HL-60/S4 treated with phorbol 12-myristate 13-acetate at 8.2 ng/mL for 4 days and 3 days (cell line): ENCODE results near the gene INSM1.
"Not testable (repeated sequence)": the region's sequence is repeated elsewhere in the genome, so short reads cannot be mapped to it uniquely, and the experiment has no call there.

ENCODE experiments used
- in situ Hi-C: fragments of 300-500 bp; cut with MboI; formaldehyde crosslinking; loops from 2 replicates; pipeline ENCODE4 v1.15.0; 2022; ENCODE audit warnings: low sequenced_read_pairs

Gene INSM1, protein sequence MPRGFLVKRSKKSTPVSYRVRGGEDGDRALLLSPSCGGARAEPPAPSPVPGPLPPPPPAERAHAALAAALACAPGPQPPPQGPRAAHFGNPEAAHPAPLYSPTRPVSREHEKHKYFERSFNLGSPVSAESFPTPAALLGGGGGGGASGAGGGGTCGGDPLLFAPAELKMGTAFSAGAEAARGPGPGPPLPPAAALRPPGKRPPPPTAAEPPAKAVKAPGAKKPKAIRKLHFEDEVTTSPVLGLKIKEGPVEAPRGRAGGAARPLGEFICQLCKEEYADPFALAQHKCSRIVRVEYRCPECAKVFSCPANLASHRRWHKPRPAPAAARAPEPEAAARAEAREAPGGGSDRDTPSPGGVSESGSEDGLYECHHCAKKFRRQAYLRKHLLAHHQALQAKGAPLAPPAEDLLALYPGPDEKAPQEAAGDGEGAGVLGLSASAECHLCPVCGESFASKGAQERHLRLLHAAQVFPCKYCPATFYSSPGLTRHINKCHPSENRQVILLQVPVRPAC

DNA sequence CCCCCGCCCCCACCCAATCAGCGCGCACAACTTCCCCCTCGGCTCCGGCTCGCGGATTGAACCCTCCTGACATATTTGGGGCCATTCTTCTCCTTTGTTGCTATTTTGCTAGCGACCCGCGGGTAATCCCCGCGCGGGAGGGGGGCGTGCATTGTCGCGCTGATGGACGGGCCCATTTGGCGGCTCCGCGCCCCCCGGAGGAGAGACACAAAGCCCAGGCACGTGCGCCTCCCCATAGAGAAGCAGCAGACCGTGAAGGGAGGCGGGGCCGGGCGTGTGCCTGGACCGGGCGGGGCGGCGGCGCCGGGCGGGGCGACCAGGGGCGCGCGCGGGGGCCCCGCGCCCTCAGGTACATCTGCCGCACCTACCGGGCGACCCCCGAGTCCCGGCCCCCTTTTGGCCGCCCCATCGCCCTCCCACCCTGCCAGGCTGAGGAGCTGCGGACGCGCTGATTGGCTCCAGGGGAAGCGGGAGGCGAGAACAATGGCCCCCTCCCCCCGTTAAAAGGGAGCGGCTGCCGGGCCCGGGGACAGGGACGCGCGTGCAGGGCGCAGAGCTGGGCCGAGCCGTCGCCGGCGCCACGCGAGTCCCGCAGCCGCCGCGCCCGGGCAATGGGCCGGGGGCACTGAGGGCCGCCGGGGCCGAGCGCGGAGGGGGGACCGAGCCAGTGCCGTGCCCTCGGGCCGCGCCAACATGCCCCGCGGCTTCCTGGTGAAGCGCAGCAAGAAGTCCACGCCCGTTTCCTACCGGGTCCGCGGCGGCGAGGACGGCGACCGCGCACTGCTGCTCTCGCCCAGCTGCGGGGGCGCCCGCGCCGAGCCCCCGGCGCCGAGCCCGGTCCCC, at the start of gene INSM1:
TSS of gene INSM1 (plus strand) at position 530 of the 843 bp plus-strand sequence. CDS start at position 694, 164 bp downstream.
- in situ Hi-C loops: no loop called here

DNA sequence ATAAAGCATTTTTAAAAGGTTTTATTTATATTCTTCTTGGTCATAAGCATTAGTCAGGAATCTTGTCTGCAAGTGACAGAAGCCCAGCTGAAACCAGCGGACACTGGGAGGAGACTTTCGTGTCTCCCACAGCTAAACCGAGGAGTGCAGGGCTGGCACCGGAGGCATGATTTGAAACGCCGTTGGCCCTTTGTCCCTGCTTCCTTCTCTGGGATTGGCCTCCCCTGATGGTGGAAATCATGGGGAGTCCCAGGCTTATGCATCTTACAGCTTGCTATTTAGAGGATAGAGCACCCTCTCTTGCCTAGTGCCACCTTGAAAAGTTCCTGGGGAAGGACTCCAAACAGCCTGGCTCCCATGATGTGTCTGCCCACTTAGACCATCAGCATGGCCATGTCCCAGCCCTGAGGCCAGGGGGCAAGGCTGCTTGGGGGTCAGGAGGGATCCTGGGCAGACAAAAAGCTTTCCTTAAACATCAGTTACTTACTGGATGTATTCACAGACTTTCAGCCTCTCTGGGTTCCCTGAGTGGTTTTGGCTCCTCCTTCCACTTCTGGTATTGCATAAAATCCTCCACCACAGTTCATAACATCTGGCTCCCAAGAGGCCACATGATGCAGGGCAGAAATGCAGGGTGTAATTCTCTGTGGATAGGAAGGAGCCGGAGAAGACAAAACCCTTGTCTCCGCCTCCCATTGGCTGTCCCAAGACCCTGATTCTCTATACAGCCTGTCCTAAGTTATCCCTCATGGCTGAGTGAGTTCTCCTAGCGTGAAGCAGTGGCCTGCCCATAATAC, 49.3 kb upstream of the INSM1 start:
- in situ Hi-C loops: no loop called here

DNA sequence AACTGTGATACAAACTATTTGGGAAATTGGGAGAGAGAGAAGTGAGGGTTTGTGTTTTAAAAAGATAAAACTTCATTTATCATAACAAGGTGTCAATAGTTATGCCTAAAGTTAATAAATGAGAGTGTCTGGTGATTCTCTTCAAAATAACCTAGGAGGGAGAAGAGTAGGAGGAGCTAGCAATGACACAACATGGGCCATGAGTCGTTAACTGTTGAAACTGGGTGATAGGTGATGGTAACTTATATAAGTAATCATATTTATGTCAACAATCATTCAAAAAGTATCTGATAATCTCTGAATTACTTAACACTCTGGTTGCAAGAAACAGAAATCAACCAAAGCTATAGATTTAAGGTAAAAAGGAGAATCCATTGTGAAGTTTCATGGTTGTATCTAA, 46.8 kb upstream of the INSM1 start:
- in situ Hi-C loops: no loop called here

DNA sequence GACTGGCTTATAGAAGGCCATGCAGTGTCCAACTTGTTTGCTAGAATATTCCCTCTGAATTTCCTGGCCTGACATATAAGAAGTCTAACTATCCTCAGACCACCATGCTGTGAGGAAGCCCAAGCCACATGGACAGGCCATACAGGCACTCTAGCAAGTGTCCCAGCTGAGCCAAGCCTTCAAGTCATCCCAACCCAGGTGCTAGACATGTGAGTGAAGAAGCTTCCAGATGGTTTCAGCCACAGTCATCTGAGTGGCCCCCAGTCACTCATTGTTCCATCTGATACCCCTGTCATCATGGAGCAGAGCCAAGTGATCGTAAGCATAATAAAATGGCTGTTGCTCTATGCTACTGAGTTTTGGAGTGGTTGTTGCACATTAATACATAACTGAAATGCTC, 46.0 kb upstream of the INSM1 start:
- in situ Hi-C loops: no loop called here

DNA sequence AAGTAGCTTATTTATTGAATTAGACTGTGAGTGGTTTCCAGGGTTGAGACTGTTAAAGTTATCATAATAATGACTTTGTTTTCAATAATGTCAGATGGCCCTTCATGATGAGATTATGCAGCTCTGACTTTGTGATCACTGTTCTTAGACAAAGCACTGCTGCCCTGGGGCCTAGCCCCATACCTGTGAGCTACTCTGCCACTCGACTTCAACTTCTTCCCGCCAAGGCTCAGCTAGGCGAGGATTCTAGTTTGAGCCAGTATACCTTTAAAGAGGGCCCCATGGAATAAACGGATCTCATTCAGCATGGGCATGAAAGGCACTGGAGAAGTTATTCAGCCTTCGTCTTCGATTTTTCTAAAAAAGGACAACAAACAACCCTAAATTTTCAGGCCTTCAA, 45.0 kb upstream of the INSM1 start:
- in situ Hi-C loops: no loop called here

DNA sequence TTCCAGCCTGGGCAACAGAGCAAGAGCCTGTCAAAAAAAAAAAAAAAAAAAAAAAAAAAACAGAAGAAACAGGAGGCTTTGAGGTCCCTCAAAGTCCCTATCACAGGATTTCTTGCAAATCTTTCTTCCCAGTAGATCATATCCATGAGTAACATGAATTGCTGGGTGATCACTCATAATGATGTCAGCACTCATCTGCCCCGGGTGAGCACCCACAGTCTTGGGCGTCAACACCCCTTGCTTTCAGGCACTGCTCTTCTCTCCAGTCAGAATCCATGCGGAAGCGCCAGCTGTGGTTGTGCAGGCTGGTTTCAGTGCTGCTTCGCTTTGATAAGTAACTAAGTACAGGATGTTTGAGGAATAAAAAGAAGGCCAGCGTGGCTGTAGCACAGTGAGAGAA, 40.2 kb upstream of the INSM1 start:
- in situ Hi-C loops: no loop called here

DNA sequence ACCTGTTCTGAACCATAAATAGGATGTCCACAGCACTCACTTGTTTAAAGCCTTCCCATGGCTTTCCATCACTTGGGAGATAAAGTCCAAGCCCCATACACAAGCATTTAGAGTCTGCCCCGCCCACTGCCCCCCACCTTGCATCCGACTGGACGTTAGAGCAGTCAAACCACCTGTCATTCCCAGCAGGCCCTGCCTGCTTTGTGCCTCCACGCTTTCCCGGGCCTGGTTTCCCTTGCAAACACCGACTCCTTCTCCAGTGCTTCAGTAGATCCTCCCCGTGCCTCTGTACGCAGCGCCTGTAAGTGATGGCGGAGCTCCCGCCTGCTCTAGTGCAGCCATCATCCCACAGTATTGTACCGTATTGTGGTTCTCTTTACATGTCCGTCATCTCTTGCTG, 38.3 kb upstream of the INSM1 start:
- in situ Hi-C loops: no loop called here

DNA sequence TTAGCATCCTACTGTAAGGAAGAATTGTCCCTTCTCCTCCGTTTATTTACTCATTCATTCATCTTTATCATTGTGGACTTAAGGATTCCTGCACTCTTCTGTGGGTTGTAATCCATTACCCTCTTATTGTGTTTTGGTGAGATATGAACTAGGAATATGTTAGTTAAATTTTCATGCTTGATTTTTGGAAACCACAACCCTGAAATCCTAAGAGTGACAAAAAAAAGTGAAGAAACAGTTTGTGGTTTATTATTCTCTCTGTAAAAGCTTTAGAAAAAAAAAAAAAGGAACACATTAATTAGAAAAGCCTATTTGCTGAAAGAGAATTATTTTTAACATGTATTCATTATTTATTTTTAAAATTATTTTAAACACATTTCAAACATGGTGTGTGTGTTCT, 36.7 kb upstream of the INSM1 start:
- in situ Hi-C loops: no loop called here

DNA sequence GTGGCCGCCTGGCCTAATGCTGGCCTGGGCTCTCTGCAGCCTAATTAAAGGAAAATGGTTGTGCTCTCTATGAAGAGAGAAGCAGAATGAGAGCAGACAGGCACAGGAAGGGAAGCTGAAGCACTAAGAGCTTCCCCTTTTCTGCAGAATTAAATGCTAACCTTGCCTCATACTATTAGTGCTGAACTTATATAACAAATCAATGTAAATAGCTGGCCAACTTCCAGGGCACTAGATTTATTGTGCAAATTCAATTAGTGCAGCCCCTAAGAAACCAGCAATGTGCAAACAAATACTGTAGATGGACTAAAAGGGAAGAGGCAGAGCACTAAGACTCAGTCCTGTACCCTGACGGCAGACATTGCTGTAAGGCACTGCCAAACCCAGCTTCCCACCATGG, 36.1 kb upstream of the INSM1 start:
- in situ Hi-C loops: no loop called here

DNA sequence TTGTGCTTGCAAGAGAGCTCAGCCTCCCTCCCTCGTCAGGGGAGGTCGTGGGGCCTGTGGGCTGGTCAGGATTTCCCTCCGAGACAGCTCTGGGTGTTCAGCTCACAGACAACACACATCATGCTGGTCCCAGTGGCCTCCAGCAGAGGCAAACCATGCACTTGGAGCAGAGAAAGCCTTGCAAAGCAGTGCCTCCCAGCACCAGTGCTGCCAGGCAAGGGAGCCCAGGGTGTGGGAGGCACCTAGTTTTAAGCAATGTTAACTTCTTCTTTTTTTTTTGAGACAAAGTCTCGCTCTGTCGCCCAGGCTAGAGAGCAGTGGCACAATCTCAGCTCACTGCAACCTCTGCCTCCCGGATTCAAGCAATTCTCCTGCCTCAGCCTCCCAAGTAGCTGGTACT, 34.0 kb upstream of the INSM1 start:
- in situ Hi-C loops: no loop called here

DNA sequence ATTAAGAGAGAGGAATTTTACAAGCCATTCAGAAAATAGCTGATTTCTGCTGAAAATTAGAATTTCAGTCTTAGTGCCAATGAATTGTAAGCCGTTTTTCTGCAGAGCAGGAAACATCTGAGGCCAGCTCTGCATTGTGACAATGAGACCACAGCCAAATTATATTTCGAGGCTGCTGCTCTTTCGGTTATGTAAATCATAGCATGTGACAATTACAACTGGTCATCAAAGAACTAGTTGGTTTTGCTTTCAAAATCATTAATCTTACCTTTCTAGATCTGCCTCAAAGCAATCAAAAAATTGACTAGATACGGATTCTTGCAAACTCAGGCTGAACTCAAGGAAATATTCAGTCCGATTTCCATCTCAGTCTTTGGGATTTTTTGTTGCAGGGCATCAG, 33.4 kb upstream of the INSM1 start:
- in situ Hi-C loops: no loop called here

DNA sequence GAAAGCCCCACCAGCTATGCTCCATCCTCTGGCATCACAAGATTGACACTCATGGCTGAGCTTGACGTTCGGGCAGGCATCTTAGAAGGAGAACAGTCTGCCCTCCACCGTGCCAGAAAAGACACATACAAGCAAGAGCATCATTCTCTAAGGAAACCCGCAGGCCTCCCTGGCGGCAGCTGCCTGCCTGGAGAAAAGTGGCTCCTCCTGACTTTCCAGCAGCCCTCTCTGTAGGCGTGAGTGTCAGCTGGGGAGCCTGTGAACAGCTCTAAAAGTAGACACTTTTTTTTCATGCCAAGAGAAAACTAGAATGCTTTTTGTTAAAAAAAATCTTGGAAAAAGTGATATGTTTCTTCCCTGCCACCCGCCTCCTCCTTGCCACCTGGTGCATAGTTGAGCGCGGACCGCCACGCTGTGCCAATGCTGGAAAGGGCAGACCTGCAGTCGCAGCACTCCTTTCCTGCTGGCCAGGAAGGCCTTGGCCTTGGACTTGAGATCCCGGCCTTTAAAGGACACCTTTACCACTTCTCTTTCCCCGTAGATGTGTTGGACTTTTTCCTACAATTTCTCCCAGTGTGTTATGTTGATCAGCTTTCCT, 29.7 kb upstream of the INSM1 start:
- in situ Hi-C loops: no loop called here

DNA sequence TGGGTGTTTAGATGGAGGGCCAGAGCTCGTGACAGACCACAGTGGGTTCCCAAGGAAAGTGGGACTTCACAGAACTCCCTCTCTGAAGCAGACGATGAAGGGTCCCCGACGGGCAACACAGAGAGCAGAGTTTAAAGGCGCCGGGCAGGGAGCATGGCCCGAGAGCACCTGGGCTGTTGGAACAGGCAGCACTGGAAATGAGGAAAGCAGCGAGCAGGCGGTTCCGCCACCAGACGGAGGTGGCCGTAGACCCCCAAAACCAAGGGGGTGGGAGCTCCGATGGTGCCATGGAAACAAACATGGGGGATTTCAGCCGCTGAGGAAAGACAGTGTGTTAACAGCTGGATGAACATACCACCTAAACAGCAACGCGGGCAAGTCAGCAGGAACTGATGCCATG, 27.5 kb upstream of the INSM1 start:
- in situ Hi-C loops: no loop called here

DNA sequence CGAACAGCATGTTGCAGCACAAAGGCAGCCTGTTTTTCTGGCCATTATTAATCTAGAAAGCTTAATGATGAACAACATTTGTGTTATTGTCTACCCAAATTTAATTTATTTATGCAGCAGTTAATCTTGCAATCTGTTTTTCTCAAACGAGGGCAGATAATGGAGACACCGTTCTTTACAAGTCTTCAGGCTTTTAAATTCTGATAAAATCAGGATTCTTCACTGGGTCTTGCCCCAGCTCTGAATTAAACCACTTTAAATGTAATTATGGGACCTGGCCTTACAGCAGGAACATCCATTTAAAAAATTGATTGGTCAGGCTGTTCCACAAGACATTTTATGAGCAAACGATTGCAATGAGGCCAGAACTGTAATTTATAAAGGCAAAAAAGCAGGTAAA, 26.5 kb upstream of the INSM1 start:
- in situ Hi-C loops: no loop called here

DNA sequence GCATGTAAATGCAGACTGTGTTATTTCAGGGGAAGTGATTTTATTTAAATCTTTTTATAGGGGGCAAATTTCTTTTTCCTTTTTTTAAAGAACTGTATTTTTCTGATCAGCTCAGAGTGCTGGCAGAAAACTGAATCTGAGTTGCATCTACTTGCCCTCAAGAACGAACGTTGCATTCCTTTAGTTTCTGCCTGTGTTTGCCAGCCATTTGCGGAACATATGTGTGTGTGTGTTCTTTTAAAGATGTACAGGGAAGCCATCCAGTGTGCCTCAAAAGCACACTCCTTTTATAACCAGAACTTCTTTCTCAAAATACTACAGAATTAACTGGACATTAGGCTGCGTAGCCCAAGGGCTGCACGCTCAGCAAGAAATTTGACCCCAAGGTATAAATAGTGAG, 25.8 kb upstream of the INSM1 start:
- in situ Hi-C loops: no loop called here

DNA sequence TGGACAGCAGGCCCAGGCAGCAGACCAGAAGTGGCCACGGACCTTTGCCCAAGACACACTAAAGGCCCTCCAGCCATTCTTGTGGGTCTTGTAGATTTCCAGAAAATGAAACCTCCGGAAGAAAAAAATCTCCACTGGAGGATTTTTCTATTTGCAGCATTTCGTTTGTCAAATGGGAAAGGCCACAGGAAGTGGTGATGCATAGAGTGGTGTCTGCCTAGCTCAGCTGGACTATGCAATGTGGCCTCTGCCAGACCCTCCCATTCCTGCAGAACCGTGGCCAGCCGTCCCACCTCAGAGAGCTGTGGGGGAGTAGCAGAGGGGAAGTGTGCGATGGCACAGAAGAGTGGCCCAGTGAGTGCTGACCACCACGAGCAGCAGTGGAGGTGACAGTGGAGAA, 24.0 kb upstream of the INSM1 start:
- in situ Hi-C loops: no loop called here

DNA sequence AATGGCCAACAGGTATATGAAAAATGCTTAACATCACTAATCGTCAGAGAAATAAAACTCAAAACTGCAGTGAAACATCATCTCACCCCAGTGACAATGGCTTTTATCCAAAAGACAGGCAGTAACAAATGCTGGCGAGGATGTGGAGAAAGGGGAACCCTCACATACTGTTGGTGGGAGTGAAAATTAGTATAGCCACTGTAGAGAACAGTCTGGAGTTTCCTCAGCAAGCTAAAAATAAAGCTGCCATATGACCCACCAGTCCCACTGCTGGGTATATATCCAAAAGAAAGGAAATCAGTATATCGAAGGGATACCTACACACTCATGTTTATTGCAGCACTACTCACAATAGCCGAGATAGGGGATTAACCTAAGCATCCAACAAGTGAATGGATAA, 23.4 kb upstream of the INSM1 start:
- in situ Hi-C loops: no loop called here

DNA sequence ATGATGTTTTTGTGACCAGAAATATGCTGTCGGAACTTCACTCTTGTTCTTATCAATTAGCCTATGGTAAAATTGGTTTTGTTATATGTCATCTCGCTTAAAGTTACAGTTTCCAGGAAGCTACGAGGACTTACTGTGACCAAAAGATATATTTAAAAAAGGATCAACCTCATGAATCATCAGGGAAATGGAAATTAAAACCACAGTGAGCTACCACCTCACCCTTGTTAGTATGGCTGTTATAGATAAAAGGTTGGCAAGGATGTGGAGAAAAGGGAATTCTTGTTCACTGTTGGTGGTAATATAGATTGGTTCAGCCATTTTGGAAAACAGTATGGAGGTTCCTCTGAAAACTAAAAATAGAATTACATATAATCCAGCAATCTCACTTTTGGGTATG, 14.3 kb upstream of the INSM1 start:
- in situ Hi-C loops: no loop called here

DNA sequence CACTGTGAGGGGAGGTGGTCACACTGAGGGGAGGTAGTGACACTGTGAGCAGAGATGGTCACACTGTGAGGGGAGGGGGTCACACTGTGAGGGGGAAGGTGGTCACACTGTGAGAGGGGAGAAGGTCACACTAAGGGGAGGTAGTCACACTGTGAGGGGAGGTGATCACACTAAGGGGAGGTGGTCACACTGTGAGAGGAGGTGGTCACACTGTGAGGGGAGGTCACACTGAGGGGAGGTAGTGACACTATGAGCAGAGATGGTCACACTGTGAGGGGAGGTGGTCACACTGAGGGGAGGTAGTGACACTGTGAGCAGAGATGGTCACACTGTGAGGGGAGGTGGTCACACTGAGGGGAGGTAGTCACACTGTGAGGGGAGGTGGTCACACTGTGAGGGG, 12.4 kb upstream of the INSM1 start:
- in situ Hi-C loops: not testable (repeated sequence)

DNA sequence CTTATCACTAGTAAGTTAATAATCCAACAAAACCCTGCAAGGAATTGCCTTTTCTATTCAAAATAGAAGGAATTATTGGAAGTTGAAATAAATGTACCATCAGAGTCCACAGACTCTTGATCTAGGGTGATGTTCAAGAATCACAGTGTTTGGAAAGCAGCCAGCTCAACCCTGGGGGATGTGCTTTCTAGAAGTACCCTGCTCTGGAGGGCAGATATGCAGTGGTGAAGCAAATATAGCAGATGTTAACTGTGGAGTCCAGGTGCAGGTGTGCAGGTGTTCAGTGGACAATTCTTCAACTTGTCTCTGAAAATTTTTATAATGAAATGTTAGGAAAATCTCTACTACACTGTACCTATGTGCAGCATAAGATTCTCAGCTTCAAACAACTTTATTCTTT, 9.1 kb upstream of the INSM1 start:
- in situ Hi-C loops: no loop called here

DNA sequence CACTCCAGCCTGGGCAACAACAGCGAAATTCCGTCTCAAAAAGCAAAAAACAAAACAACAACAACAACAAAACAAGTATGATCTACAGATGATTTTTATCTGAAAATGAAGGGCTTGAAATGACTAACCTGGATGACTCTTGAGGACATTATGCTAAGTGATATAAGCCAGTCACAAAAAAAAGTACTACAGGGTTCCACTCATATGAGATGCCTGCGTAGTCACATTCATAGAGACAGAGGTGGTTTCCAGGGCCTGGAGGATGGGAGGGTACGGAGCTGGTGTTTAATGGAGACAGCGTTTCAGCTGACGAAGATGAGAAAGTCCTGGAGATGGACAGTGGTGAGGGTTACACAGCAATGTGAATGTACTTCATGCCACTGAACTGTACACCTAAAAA, 8.3 kb upstream of the INSM1 start:
- in situ Hi-C loops: no loop called here
